ENCODE measurements around the gene C18orf32. TPM values are rescaled to one million over a fixed set of nuclear protein-coding genes. Genes with fewer than 3 reads are reported as not detected.

Gene C18orf32
- total and polyA plus RNA-seq, 2 donors (not counting 3 experiments of a cell fraction or from before 2014, with no cell fraction given), result 20.4 to 27.4 TPM

DNA sequence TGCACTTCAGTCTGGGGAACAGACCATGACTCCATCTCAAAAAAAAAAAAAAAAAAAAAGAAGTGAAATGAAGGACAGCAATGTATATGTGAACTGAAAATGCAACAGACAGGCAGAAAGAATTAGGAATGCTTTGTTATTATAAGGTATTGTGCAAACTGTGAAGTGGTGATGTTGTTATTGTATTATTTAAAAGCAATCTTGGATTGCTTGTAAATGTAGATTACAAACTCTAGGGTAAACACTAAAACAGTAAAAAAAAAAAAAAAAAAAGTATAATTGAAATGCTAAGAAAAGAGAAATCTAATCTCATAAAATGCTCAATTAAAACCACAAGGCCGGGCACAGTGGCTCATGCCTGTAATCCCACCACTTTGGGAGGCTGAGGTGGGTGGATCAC, 51.9 kb downstream of the C18orf32 start:
- H3K4me1 ChIP-seq (ENCODE audit: control insufficient read depth, extremely low read depth, insufficient read depth, low read length), result peaks cover 6% of the 10 kb centered on the region
- no peaks in the 10 kb centered on the region for H3K9me1 ChIP-seq (replicated peaks; ENCODE audit: control insufficient read depth, extremely low read depth, insufficient read depth, low read length)
- dilution Hi-C loops (cut with MboI; ENCODE audit: extremely low pct_ligation_motif_present, low sequenced_read_pairs), result no loop called here
- H3K9me3 ChIP-seq (replicated peaks; ENCODE audit: control insufficient read depth, insufficient read depth, low read length), result no peaks in the 10 kb centered on the region
- intact Hi-C loops (cut with micrococcal nuclease), result no loop called here
- no peak for DNase-seq (ENCODE audit: low read depth, low spot score)
- no peak for FAIRE-seq
- ChIA-PET CTCF (no interaction called here), POLR2A (no interaction called here)
- no peak overlapping the region for H3K4me2 ChIP-seq (ENCODE audit: insufficient read depth, low read length)
- H3K4me3 ChIP-seq (replicated peaks in 1 of 3; ENCODE audit: insufficient read depth in 1 of 3, low read depth in 1 of 3, low read length in 3 of 3), result no peak overlapping the region
- H2AFZ ChIP-seq (ENCODE audit: low read depth, low read length), result no peak overlapping the region
- no peaks in the 10 kb centered on the region for H3K27me3 ChIP-seq (ENCODE audit: control insufficient read depth in 2 of 2, insufficient read depth in 2 of 2, low read length in 2 of 2)
- peaks cover 14% of the 10 kb centered on the region for H3K79me2 ChIP-seq (ENCODE audit: control insufficient read depth, insufficient read depth, low read length)
- H3K27ac ChIP-seq (ENCODE audit: insufficient read depth, low read depth, low read length), result no peak overlapping the region
- no peaks in the 10 kb centered on the region for H4K20me1 ChIP-seq (replicated peaks; ENCODE audit: control insufficient read depth, extremely low read depth, insufficient read depth, low read length)
- TF ChIP-seq, protein P1, sequence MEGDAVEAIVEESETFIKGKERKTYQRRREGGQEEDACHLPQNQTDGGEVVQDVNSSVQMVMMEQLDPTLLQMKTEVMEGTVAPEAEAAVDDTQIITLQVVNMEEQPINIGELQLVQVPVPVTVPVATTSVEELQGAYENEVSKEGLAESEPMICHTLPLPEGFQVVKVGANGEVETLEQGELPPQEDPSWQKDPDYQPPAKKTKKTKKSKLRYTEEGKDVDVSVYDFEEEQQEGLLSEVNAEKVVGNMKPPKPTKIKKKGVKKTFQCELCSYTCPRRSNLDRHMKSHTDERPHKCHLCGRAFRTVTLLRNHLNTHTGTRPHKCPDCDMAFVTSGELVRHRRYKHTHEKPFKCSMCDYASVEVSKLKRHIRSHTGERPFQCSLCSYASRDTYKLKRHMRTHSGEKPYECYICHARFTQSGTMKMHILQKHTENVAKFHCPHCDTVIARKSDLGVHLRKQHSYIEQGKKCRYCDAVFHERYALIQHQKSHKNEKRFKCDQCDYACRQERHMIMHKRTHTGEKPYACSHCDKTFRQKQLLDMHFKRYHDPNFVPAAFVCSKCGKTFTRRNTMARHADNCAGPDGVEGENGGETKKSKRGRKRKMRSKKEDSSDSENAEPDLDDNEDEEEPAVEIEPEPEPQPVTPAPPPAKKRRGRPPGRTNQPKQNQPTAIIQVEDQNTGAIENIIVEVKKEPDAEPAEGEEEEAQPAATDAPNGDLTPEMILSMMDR (IDR thresholded peaks at IDR 0.05; ENCODE audit: extremely low read depth in 1 of 2, insufficient read depth in 1 of 2, low read depth in 1 of 2, low read length in 2 of 2), result no peak
- TF ChIP-seq FOS (IDR thresholded peaks at IDR 0.05; ENCODE audit: borderline replicate concordance, insufficient read depth, low read length) (no peak), POLR2A (IDR thresholded peaks at IDR 0.05; ENCODE audit: low read depth, low read length) (no peak), EZH2 (IDR thresholded peaks at IDR 0.05; ENCODE audit: borderline replicate concordance, low read depth, low read length, severe bottlenecking) (no peak)
- BruUV-seq (replicated peaks), result no TSS peak
- H3K36me3 ChIP-seq (ENCODE audit: control insufficient read depth in 2 of 2, extremely low read depth in 1 of 2, insufficient read depth in 2 of 2, low read length in 2 of 2), result no peaks in the 10 kb centered on the region
- no peak overlapping the region for H3K9ac ChIP-seq (replicated peaks; ENCODE audit: extremely low read depth, insufficient read depth, low read length)

DNA sequence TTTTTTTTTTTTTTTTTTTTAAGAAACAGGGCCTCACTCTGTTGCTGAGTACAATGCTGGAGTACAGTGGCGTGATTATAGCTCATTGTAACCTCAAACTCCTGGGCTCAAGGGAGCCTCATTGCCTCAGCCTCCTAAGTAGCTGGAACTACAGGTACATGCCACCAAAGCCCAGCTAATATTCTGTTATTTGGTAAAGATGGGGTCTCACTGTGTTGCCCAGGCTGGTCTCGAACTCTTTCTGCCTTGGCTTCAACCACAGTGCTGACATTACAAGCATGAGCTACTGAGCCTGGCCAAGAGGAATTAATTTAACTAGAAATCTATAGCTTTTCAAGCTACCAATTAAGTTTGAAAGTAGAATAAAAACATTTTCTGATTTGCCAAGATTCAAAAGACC, 54.4 kb downstream of the C18orf32 start:
- Histone ChIP-seq H2AFZ (ENCODE audit: low read depth, low read length) (no peak overlapping the region), H3K4me3 (replicated peaks in 1 of 3; ENCODE audit: insufficient read depth in 1 of 3, low read depth in 1 of 3, low read length in 3 of 3) (no peak overlapping the region), H3K9me3 (replicated peaks; ENCODE audit: control insufficient read depth, insufficient read depth, low read length) (no peaks in the 10 kb centered on the region), H3K36me3 (ENCODE audit: control insufficient read depth in 2 of 2, extremely low read depth in 1 of 2, insufficient read depth in 2 of 2, low read length in 2 of 2) (peaks cover 0 to 2% of the 10 kb centered on the region in 2 experiments), H3K79me2 (ENCODE audit: control insufficient read depth, insufficient read depth, low read length) (peaks cover 10% of the 10 kb centered on the region), H3K27me3 (ENCODE audit: control insufficient read depth in 2 of 2, insufficient read depth in 2 of 2, low read length in 2 of 2) (no peaks in the 10 kb centered on the region), H3K9ac (replicated peaks; ENCODE audit: extremely low read depth, insufficient read depth, low read length) (no peak overlapping the region), H3K4me1 (ENCODE audit: control insufficient read depth, extremely low read depth, insufficient read depth, low read length) (peaks cover 6% of the 10 kb centered on the region), H3K27ac (ENCODE audit: insufficient read depth, low read depth, low read length) (no peak overlapping the region), H3K9me1 (replicated peaks; ENCODE audit: control insufficient read depth, extremely low read depth, insufficient read depth, low read length) (no peaks in the 10 kb centered on the region), H4K20me1 (replicated peaks; ENCODE audit: control insufficient read depth, extremely low read depth, insufficient read depth, low read length) (no peaks in the 10 kb centered on the region), H3K4me2 (ENCODE audit: insufficient read depth, low read length) (no peak overlapping the region)
- TF ChIP-seq, protein P2, sequence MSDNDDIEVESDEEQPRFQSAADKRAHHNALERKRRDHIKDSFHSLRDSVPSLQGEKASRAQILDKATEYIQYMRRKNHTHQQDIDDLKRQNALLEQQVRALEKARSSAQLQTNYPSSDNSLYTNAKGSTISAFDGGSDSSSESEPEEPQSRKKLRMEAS (IDR thresholded peaks at IDR 0.05; ENCODE audit: insufficient read depth, insufficient read length), result no peak
- TF ChIP-seq JUN (IDR thresholded peaks at IDR 0.05; ENCODE audit: borderline replicate concordance, insufficient read depth, insufficient read length, low read depth), result no peak
- TF ChIP-seq POLR2A (IDR thresholded peaks at IDR 0.05; ENCODE audit: low read depth, low read length), result no peak
- no peak for DNase-seq (ENCODE audit: low read depth, low spot score)
- dilution Hi-C loops (cut with MboI; ENCODE audit: extremely low pct_ligation_motif_present, low sequenced_read_pairs) (no loop called here), intact Hi-C loops (cut with micrococcal nuclease) (no loop called here)
- ChIA-PET POLR2A (interaction anchor here (0.7 to 0.8 kb wide), 2 partner anchors 76 to 535 kb away, joined by 4 to 7 read pairs; no protein-coding TSS in a partner anchor), CTCF (interaction anchor here (0.6 to 3.1 kb wide), 10 partner anchors 9 to 758 kb away, joined by 3 to 17 read pairs (median 4); no protein-coding TSS in a partner anchor)
- FAIRE-seq, result no peak
- BruUV-seq (replicated peaks), result no TSS peak

Data from endothelial cell of umbilical vein (primary cell).